ENCODE results near the gene TRPM3.

- TF ChIP-seq EZH2 (IDR thresholded peaks at IDR 0.05; ENCODE audit: borderline replicate concordance, low read length) (no peak), CTCF (conservative IDR thresholded peaks at IDR 0.05 in 1 of 2, IDR thresholded peaks at IDR 0.05 in 1 of 2; ENCODE audit: extremely low read depth in 1 of 2, insufficient read depth in 1 of 2, low read depth in 1 of 2, low read length in 2 of 2) (no peak)
Observed at GRCh38 chr9:70791936-70792335, 329.5 kb downstream of the TRPM3 start.
